K562 (cell line): Measurements from ENCODE around the gene CHN2. TPM values are rescaled to one million over a fixed set of nuclear protein-coding genes. Genes with fewer than 3 reads are reported as not detected.

Experiments used
- ATAC-seq: fragments of 200-7000 bp; cut with Tn5 transposase; 3 replicates; pipeline ENCODE4 v1.9.1; 2020; ENCODE audit warnings: moderate library complexity
- BruUV-seq: library from RNA; stranded (reverse); fragments of 400-500 nt; replicated peaks from 2 replicates; lab custom pipeline; 2021; lab: Mats Ljungman, UMichigan
- CTCF ChIA-PET: fragments of 300-600 bp; formaldehyde crosslinking; extraction: SDS; loops from one replicate; lab custom pipeline; 2021; ENCODE audit warnings: low intra/inter-chr PET ratio; lab: Yijun Ruan, JAX
- POLR2A ChIA-PET: fragments of 300-600, 350-650 bp; sonication (Branson Sonifier 250); formaldehyde crosslinking; extraction: SDS; loops from one replicate; lab custom pipeline; 2021; ENCODE audit warnings: antibody characterized with exemption, inconsistent platforms; lab: Yijun Ruan, JAX
- DNase-seq, 4 experiments: peaks; one replicate each; pipeline versions ENCODE4 v3.0.0 to v3.0.0-alpha.2; 2011 to 2018; ENCODE audit warnings: low spot score in 3 of 4, mixed read lengths in 3 of 4; ENCODE audit errors: extremely low read depth in 1 of 4
- FAIRE-seq: peaks from 2 replicates; lab custom pipeline; 2011; peaks lifted over from hg19 to GRCh38; lab: Jason Lieb, UNC
- H2AFZ ChIP-seq: 2 replicates; pipeline ENCODE4 v1.6.0; 2011; ENCODE audit warnings: low read depth, low read length, control low read depth, inconsistent platforms
- H3K27ac ChIP-seq: fragments of 200-600 bp; 3 replicates; pipeline ENCODE4 v1.8.0; 2011; ENCODE audit warnings: low read depth, mild to moderate bottlenecking, control low read depth, inconsistent platforms, low read length, moderate library complexity, mixed read lengths; ENCODE audit errors: extremely low read depth
- H3K27me3 ChIP-seq, 2 experiments: fragments of 300-600 bp in 1 of 2; 2 replicates in 1 of 2; 3 replicates in 1 of 2; pipeline versions ENCODE4 v1.6.0 to v1.8.0; 2011; ENCODE audit warnings: inconsistent platforms in 2 of 2, low read length in 2 of 2, mild to moderate bottlenecking in 1 of 2, mixed read lengths in 1 of 2, moderate library complexity in 1 of 2; ENCODE audit not compliant: control insufficient read depth in 2 of 2, insufficient read depth in 2 of 2
- H3K36me3 ChIP-seq: fragments of 300-600 bp; 3 replicates; pipeline ENCODE4 v1.8.0; 2011; ENCODE audit warnings: mild to moderate bottlenecking, low read length, inconsistent platforms; ENCODE audit not compliant: control insufficient read depth, insufficient read depth
- H3K4me1 ChIP-seq, 2 experiments: fragments of 200-600 bp in 1 of 2; replicated peaks in 1 of 2; 2 replicates in 1 of 2; 3 replicates in 1 of 2; pipeline versions ENCODE4 v1.5.1 to v1.8.0; 2011; ENCODE audit warnings: inconsistent platforms in 2 of 2, low read length in 2 of 2, mild to moderate bottlenecking in 1 of 2, mixed read lengths in 1 of 2, moderate library complexity in 1 of 2; ENCODE audit not compliant: control insufficient read depth in 2 of 2, insufficient read depth in 2 of 2
- H3K4me2 ChIP-seq: 2 replicates; pipeline ENCODE4 v1.6.1; 2011; ENCODE audit warnings: low read length, control low read depth, inconsistent platforms, mixed read lengths; ENCODE audit not compliant: insufficient read depth
- H3K4me3 ChIP-seq: fragments of 200-600 bp; sonication (generic), shearing (Covaris generic); 2 replicates; pipeline ENCODE4 v1.5.1; 2016; ENCODE audit warnings: control low read depth, inconsistent platforms
- H3K79me2 ChIP-seq: fragments of 200-600 bp; 3 replicates; pipeline ENCODE4 v1.8.0; 2011; ENCODE audit warnings: low read length, inconsistent platforms; ENCODE audit not compliant: control insufficient read depth, insufficient read depth
- H3K9ac ChIP-seq, 2 experiments: 2 replicates each; pipeline versions ENCODE4 v1.6.0 to v1.6.1; 2011; ENCODE audit warnings: low read depth in 2 of 2, low read length in 2 of 2, control low read depth in 1 of 2, inconsistent platforms in 1 of 2, mild to moderate bottlenecking in 1 of 2, mixed read lengths in 1 of 2; ENCODE audit not compliant: insufficient read depth in 1 of 2
- H3K9me1 ChIP-seq: one replicate; pipeline ENCODE4 v1.6.0; 2011; ENCODE audit warnings: inconsistent platforms, mild to moderate bottlenecking, low read length, moderate library complexity; ENCODE audit not compliant: control insufficient read depth, insufficient read depth
- H3K9me3 ChIP-seq: replicated peaks from 2 replicates; pipeline ENCODE4 v1.5.1; 2011; ENCODE audit warnings: low read depth, low read length, inconsistent platforms; ENCODE audit not compliant: control insufficient read depth, insufficient read depth
- H4K20me1 ChIP-seq: replicated peaks from 2 replicates; pipeline ENCODE4 v1.6.1; 2011; ENCODE audit warnings: low read length, inconsistent platforms, mixed read lengths; ENCODE audit not compliant: control insufficient read depth, insufficient read depth
- CXXC5 ChIP-seq: fragments of 250-450 bp; sonication (Bioruptor Pico); IDR thresholded peaks from 2 replicates; pipeline ENCODE4 v1.8.0; 2022; ENCODE audit warnings: inconsistent platforms, mild to moderate bottlenecking, moderate library complexity
- FOXM1 ChIP-seq, 2 experiments: fragments of 450-650 bp in 1 of 2; sonication (generic) in 1 of 2; formaldehyde crosslinking in 1 of 2; IDR thresholded peaks; 2 replicates each; pipeline versions ENCODE4 v1.6.1 to v1.9.0; 2017 to 2022; ENCODE audit warnings: low read depth in 2 of 2, mild to moderate bottlenecking in 2 of 2, missing genetic modification reagents in 1 of 2, moderate library complexity in 1 of 2
- GTF2A2 ChIP-seq: IDR thresholded peaks from 2 replicates; pipeline ENCODE4 v1.6.1; 2016; ENCODE audit warnings: mild to moderate bottlenecking, missing genetic modification characterization, missing compliant biosample characterization
- MAZ ChIP-seq, 2 experiments: fragments of 450-650 bp in 1 of 2; sonication (generic) in 1 of 2; formaldehyde crosslinking; IDR thresholded peaks in 1 of 2; conservative IDR thresholded peaks in 1 of 2; 2 replicates each; pipeline versions ENCODE4 v1.4.0 to v1.5.0; 2020; ENCODE audit warnings: mild to moderate bottlenecking in 1 of 2, missing genetic modification reagents in 1 of 2
- MEF2A ChIP-seq: IDR thresholded peaks from 2 replicates; pipeline ENCODE4 v1.6.1; 2011; ENCODE audit warnings: low read depth, mild to moderate bottlenecking, low read length, moderate library complexity; ENCODE audit not compliant: control insufficient read depth
- PCBP2 ChIP-seq: fragments of 200-400 bp; formaldehyde crosslinking; IDR thresholded peaks from 2 replicates; pipeline ENCODE4 v1.6.1; 2018; ENCODE audit warnings: low read length, low read depth, mild to moderate bottlenecking, moderate library complexity; ENCODE audit not compliant: poor library complexity, severe bottlenecking
- TAF1 ChIP-seq: IDR thresholded peaks from 2 replicates; pipeline ENCODE4 v1.6.1; 2011; ENCODE audit warnings: mild to moderate bottlenecking, low read length, moderate library complexity; ENCODE audit not compliant: insufficient read depth, control insufficient read depth, severe bottlenecking; ENCODE audit errors: extremely low read depth
- TSC22D4 ChIP-seq: fragments of 450-650 bp; IDR thresholded peaks from 2 replicates; pipeline ENCODE4 v1.6.1; 2016; ENCODE audit warnings: missing genetic modification characterization, missing biosample characterization, control low read depth
- TSHZ1 ChIP-seq: fragments of 250-450 bp; sonication (Bioruptor Pico); IDR thresholded peaks from 2 replicates; pipeline ENCODE4 v1.4.0; 2020; ENCODE audit warnings: mild to moderate bottlenecking, moderate library complexity
- WGBS: fragments of 100-300 bp; shearing (Covaris generic); methylation state at CpG from one replicate; pipeline ENCODE4 v1.1.6; 2016; ENCODE audit warnings: low coverage, mixed read lengths; ENCODE audit not compliant: insufficient coverage; ENCODE audit errors: missing lambda C conversion rate; 5-methylcytosine and 5-hydroxymethylcytosine counted together
- in situ Hi-C: fragments of 300-500 bp; cut with MboI; formaldehyde crosslinking; loops from 4 replicates; pipeline ENCODE4 v1.15.0; 2018; ENCODE audit warnings: inconsistent platforms, mixed read lengths
- intact Hi-C: fragments of 100-400 bp; cut with micrococcal nuclease; formaldehyde crosslinking; loops from 2 replicates; pipeline ENCODE4 v1.14.2; 2022
- polyA plus RNA-seq, 8 experiments: library from polyadenylated mRNA; depleted of rRNA in 4 of 8; stranded (reverse) in 5 of 8; unstranded in 3 of 8; fragments of >200 nt; fragmentation: Nextera tagmentation in 2 of 8; fragmentation: Illumina TruSeq in 1 of 8; extraction: Ambion mirVana in 2 of 8; extraction: Trizol in 1 of 8; gene quantifications; 2 replicates each; pipeline versions ENCODE4 v1.2.1 to v1.2.3, GENCODE V29; 2011 to 2014; ENCODE audit warnings: inconsistent platforms in 1 of 8, missing spikeins in 1 of 8
- total RNA-seq, 7 experiments: library from RNA; depleted of rRNA in 6 of 7; stranded (reverse); fragments of >200 nt in 6 of 7; fragmentation: Illumina TruSeq in 2 of 7; extraction: Trizol in 2 of 7; gene quantifications; 2 replicates each; pipeline versions ENCODE4 v1.2.1 to v1.2.3, GENCODE V29; 2011 to 2021; ENCODE audit warnings: low replicate concordance in 1 of 7
- TF ChIP-seq, protein P1 (sequence below): sonication (generic); formaldehyde crosslinking; IDR thresholded peaks from 2 replicates; pipeline ENCODE4 v1.8.1; 2023; ENCODE audit warnings: missing genetic modification reagents, mild to moderate bottlenecking, borderline replicate concordance
- TF ChIP-seq, protein P2 (sequence below): fragments of 250-450 bp; sonication (Bioruptor Pico); IDR thresholded peaks from 2 replicates; pipeline ENCODE4 v1.4.0; 2020; ENCODE audit warnings: mild to moderate bottlenecking

Gene CHN2
- total and polyA plus RNA-seq, 9 of the 15 experiments (the other 6 are each of a cell fraction or from before 2014, with no cell fraction given), result 0.12 to 2.1 (median 0.31) TPM; not detected in 1

DNA sequence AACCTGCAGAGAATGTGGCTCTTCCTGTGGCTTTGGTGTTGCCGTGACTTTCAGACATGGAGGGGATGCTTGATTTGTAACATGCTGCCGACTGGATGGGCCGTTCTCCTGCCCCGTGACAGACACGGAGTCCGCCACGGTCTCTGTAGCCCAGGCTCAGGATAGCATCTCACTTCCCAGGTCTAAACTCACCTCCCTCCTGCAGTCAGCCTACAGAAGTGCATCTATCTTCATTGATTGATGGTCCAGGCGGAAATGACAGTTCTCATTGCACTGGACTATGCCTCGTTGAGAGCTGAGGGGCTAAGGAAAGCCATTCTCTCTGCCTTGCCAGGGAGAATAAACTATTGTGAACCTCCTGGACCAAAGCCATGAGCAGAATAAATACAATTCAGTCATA lies 77.5 kb downstream of the CHN2 start:
- BruUV-seq, result no TSS peak
- TF ChIP-seq MEF2A, result no peak
- no peak for TF ChIP-seq TSC22D4
- TF ChIP-seq, protein P1, sequence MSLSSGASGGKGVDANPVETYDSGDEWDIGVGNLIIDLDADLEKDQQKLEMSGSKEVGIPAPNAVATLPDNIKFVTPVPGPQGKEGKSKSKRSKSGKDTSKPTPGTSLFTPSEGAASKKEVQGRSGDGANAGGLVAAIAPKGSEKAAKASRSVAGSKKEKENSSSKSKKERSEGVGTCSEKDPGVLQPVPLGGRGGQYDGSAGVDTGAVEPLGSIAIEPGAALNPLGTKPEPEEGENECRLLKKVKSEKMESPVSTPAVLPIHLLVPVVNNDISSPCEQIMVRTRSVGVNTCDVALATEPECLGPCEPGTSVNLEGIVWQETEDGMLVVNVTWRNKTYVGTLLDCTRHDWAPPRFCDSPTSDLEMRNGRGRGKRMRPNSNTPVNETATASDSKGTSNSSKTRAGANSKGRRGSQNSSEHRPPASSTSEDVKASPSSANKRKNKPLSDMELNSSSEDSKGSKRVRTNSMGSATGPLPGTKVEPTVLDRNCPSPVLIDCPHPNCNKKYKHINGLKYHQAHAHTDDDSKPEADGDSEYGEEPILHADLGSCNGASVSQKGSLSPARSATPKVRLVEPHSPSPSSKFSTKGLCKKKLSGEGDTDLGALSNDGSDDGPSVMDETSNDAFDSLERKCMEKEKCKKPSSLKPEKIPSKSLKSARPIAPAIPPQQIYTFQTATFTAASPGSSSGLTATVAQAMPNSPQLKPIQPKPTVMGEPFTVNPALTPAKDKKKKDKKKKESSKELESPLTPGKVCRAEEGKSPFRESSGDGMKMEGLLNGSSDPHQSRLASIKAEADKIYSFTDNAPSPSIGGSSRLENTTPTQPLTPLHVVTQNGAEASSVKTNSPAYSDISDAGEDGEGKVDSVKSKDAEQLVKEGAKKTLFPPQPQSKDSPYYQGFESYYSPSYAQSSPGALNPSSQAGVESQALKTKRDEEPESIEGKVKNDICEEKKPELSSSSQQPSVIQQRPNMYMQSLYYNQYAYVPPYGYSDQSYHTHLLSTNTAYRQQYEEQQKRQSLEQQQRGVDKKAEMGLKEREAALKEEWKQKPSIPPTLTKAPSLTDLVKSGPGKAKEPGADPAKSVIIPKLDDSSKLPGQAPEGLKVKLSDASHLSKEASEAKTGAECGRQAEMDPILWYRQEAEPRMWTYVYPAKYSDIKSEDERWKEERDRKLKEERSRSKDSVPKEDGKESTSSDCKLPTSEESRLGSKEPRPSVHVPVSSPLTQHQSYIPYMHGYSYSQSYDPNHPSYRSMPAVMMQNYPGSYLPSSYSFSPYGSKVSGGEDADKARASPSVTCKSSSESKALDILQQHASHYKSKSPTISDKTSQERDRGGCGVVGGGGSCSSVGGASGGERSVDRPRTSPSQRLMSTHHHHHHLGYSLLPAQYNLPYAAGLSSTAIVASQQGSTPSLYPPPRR (CRISPR knock-in tag), result no peak
- TF ChIP-seq FOXM1 (IDR thresholded peaks at IDR 0.05; ENCODE audit: low read depth), result no peak
- no peak for TF ChIP-seq FOXM1 (CRISPR knock-in tag; IDR thresholded peaks at IDR 0.05; ENCODE audit: low read depth)
- no peak for TF ChIP-seq MAZ (CRISPR knock-in tag; conservative IDR thresholded peaks at IDR 0.05 in 1 of 2, IDR thresholded peaks at IDR 0.05 in 1 of 2)
- no peak for TF ChIP-seq TSHZ1 (CRISPR knock-in tag)
- TF ChIP-seq, protein P2, sequence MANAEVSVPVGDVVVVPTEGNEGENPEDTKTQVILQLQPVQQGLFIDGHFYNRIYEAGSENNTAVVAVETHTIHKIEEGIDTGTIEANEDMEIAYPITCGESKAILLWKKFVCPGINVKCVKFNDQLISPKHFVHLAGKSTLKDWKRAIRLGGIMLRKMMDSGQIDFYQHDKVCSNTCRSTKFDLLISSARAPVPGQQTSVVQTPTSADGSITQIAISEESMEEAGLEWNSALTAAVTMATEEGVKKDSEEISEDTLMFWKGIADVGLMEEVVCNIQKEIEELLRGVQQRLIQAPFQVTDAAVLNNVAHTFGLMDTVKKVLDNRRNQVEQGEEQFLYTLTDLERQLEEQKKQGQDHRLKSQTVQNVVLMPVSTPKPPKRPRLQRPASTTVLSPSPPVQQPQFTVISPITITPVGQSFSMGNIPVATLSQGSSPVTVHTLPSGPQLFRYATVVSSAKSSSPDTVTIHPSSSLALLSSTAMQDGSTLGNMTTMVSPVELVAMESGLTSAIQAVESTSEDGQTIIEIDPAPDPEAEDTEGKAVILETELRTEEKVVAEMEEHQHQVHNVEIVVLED (CRISPR knock-in tag), result no peak
- TF ChIP-seq TAF1, result no peak
- no peak for TF ChIP-seq GTF2A2
- no peak for TF ChIP-seq PCBP2
- no peak for TF ChIP-seq CXXC5 (CRISPR knock-in tag)

More for the DNA sequence above, 77.5 kb downstream of the CHN2 start:
- Histone ChIP-seq H2AFZ (no peak overlapping the region), H3K9me3 (no peaks in the 10 kb centered on the region), H3K4me3 (no peak overlapping the region), H4K20me1 (no peaks in the 10 kb centered on the region; the same call in 1 of the 2 replicates), H3K4me2 (no peak overlapping the region), H3K27me3 (peaks cover 0 to 10% of the 10 kb centered on the region in 2 experiments; a peak in 2 of 5 replicates), H3K9me1 (no peaks in the 10 kb centered on the region), H3K36me3 (no peaks in the 10 kb centered on the region), H3K79me2 (no peaks in the 10 kb centered on the region), H3K4me1 (no peaks in the 10 kb centered on the region), H3K27ac (no peak overlapping the region), H3K9ac (no peak overlapping the region)
- ChIA-PET CTCF (no interaction called here), POLR2A (no interaction called here)
- in situ Hi-C loops (no loop called here), intact Hi-C loops (no loop called here)
- DNase-seq, result no peak
- no peak for ATAC-seq
- FAIRE-seq, result no peak
- WGBS, result 0% methylated on average over 9 of the region's 9 CpGs
